GM10248 (cell line): ENCODE results near the gene AGXT.

Experiments used
- CTCF ChIA-PET: fragments of 300-600 bp; sonication (Branson Sonifier 250); formaldehyde crosslinking; extraction: SDS; loops from one replicate; lab custom pipeline; 2021; ENCODE audit warnings: antibody characterized with exemption; lab: Yijun Ruan, JAX
- POLR2A ChIA-PET: fragments of 350-650 bp; sonication (Branson Sonifier 250); formaldehyde crosslinking; extraction: SDS; loops from one replicate; lab custom pipeline; 2020; ENCODE audit warnings: antibody characterized with exemption; lab: Yijun Ruan, JAX
- DNase-seq: peaks from one replicate; pipeline ENCODE4 v3.0.0; 2012; ENCODE audit errors: extremely low spot score
- CTCF ChIP-seq: IDR thresholded peaks from 2 replicates; pipeline ENCODE4 v1.5.1; 2012; ENCODE audit warnings: mild to moderate bottlenecking, low read depth; ENCODE audit errors: extremely low read depth, missing control alignments, control extremely low read depth

The AGXT gene

DNA sequence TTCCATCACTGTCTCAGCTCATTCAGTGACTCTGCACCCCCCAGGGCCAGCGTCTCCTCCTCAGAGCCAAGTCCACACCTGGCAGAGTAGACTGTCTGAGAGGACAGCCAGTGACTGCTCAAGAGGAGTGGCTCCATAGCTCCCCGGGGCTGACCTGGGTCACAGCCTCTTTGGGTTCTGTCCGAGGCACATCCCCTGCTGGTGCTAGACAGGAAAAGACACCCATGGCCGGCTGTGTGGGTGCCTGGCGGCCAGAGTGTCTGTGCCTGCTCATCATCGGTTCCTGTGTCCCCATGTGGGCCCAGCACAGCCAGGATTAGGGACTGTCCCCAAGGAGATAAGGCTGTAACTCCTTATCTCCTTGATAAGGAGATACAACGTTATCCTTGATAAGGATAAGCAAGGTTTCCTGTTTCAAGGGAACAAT, 34.0 kb downstream of the AGXT start:
- DNase-seq: no peak
- no peak for TF ChIP-seq CTCF
- ChIA-PET POLR2A (no interaction called here), CTCF (no interaction called here)

DNA sequence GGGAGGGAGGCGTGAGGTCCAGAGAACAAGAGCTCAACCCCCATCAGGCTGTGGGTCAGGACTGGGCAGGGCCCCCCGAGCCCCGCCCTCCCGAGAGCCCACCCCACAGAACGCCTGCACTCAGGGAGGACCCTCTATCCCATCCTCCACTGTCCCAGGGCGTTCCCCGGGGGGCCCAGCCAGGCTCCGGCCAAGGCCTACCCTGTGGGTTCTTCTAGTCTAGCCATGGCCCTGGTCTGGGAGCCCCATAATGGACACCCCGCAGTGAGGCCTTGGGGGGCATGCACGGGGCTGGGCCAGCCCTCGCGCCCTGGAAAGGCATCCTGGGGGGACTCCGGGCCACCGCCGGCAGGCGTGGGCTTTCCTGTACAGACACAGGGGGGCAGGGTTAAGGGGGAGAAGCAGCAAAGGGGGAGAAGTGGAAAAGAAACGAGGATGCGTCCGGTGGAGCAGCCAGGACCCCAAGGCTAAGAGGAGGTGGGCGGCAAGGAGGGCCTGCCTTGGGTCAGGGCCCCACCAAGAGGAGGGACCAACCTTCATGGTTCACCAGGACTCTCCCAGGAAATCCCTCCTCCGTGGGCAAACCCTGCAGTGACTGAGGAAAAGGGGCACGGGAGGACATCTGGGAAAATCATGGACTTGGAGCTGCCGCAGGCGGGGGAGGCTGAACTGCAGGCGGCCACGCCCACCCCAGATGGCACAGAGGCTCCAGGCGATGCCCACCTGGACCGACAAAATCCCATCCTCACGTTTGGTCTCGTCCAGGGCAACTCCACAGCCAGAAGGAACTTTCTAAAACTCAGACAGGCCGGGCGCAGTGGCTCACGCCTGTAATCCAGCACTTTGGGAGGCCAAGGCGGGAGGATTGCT, 34.8 kb downstream of the AGXT start:
- POLR2A ChIA-PET: no interaction called here
- DNase-seq: no peak
- CTCF ChIA-PET: no interaction called here
- TF ChIP-seq CTCF: no peak

DNA sequence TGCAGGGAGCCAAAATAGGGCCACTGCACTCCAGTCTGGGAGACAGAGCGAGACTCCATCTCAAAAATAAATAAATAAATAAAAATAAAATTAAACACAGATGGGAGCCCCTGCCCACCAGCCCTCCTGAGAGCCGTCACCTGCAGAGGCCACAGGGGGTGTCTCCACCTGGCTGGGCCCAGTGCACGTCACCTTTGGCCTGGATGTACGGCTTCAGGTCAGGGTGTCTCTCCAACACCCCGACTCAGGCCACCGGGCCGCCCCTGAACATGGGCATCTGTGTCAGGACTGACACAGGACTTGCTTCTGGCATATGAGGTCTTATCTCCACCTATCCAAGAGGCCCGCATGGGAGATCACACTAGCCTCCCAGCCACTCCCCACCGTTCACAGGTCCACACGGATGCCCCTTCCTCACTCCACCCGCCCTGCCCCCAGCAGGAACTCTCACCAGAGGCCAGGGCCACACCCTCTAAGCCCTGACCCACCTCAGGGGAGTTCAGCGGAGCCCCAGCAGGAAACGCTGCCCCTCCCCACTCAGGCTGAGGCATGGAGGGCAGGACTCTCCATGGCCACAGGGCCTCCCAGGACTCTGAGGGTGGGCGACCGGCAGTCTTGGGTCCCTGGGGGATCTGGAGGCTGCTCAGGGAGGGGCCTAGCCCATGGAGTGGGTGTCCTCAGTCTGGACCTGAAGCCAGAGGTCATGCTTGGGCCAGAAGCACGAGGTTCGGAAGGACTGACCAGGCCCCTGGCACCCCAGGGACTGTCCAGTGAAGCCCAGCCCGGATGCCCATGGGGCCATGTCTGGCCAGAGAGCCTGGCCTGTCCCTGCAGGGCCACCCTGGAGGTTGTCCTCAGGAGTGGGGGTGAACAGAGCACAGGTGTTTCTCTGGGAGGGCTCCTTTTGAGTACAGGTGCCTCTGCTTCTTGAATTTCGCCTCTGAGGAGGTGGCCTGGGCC, 35.9 kb downstream of the AGXT start:
- CTCF ChIA-PET: no interaction called here
- TF ChIP-seq CTCF: no peak
- POLR2A ChIA-PET: no interaction called here
- no peak for DNase-seq

DNA sequence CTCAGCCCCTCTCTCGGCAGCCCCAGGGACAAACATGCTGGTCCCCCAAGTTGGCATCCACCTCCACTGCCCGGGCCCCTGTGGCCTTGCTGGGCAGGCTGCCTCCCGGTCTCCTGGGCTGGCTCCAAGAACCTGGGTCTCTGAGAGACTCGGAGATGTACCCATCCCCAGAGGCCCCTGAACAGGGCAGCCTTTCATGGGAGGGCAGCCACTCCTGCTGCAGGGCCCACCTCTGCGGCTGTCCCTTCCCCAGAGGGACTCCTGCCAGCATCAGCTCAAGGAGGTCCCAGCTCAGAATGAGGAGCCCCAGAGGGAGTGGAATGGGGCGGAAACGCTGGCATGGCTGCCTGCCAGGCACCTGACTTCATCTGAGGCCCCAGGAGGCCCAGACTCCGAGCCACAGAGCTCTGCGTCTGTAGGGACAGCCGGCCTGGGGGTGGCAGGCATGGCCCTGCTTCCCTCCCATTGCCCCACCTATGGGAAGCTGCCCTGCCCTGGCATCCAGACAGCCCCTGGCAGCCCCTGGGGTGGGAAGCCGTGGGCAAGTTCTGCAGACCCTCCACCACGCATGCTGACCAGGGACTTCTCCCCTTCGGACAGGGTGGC, 36.7 kb downstream of the AGXT start:
- DNase-seq: no peak
- ChIA-PET CTCF (interaction anchor here (1.1 kb wide), 1 partner anchor 9 kb away, joined by 3 read pairs; no protein-coding TSS in a partner anchor), POLR2A (no interaction called here)
- no peak for TF ChIP-seq CTCF

DNA sequence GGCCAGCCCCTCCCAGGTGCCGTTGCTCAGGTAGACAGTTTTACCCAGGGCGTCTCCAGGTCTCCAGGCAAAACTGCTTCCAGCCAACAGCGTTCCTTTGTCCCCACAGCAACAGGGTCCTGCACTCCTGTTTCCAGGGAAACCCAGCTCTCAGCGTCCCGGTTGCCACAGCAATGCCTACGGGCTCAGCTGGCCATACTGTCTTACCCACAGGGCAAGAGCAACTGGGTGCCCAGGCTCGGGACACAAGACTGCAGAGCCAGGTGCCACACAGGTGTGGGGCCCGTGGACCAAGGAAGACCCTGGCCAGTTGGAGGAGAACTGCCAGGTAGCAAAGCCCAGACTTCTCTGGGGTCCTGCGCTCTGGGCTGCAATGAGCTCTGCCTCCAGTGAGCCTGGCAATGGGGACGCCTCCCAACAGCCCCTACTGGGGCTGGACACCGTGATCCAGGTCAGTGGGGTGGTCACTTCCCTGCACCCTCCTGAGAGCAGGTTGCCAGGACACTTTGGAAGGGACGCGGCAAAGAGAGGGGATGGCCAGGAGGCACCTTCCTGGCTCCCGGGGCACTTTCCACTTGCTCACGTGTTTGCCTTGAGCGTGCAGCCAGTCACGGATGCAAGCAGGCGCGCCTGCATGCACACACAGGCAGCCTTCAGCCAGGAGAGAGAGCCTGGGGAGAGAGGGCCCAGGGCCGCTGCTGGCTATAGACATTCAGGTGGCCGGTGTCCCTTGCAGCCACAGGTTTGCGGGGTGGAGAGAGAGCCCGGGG, 37.7 kb downstream of the AGXT start, which contains the start of gene CROCC2:
Gene CROCC2 (plus strand): TSS at position 196 of the 770 bp plus-strand sequence. CDS start 178 bp downstream, at position 374.
- TF ChIP-seq CTCF: no peak
- POLR2A ChIA-PET: no interaction called here
- CTCF ChIA-PET: interaction anchor here (1.1 kb wide), 1 partner anchor 8 kb away, joined by 3 read pairs; no protein-coding TSS in a partner anchor
- DNase-seq: no peak
